Skin epidermis (tissue), 12 donors: Measurements from ENCODE around the gene NSMCE3.
"Not testable (repeated sequence)": the region's sequence is repeated elsewhere in the genome, so short reads cannot be mapped to it uniquely, and the experiment has no call there.

Source experiments
- H3K27ac ChIP-seq, 21 experiments: fragments of 200-600 bp; sonication (generic) in 11 of 21; one replicate each; pipeline ENCODE4 v1.5.0; 2020; ENCODE audit warnings: mild to moderate bottlenecking in 3 of 21, inconsistent platforms in 2 of 21, moderate library complexity in 2 of 21
- H3K4me3 ChIP-seq, 7 experiments: fragments of 200-600 bp; sonication (generic) in 2 of 7; one replicate each; pipeline ENCODE4 v1.5.0; 2020; ENCODE audit warnings: inconsistent platforms in 2 of 7, mild to moderate bottlenecking in 2 of 7, moderate library complexity in 1 of 7

Gene NSMCE3

DNA sequence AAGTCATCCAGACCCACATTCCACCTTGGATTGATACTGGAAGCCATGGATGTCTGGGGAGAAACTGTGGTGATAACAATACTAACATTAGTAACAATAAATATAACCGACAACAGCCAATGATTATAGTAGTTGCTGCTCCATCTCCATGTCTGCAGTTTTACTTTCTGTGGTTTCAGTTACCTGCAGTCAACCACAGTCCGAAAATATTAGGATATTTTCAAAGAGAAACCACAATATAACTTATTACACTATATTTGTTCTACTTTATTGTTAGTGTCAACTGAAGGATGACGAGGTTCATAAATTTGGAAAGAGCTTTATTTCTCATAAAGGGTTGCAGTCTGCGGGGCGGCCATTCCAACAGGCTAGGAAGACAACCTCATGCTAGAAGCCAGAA lies 2.6 kb upstream of the NSMCE3 start:
- H3K27ac ChIP-seq = no peak overlapping the region
- H3K4me3 ChIP-seq = no peak overlapping the region

DNA sequence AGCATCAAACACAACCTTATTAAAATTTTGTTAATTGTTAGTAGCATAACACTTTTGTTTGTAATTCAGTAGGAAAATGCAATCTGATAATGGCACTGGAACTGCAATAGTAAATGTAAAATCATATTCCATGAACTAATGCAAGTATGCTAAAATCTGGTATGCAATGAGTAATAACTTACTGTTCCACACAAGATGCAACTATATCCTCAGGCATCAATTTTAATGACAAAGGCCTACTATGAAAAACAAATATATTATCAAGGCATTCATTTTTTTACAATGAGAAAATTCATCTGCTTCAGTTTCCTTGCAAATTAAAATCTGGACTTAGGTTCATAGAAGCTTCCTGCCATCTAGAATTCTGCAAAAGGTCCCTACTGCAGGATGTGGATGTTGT lies 1.4 kb upstream of the NSMCE3 start:
- H3K4me3 ChIP-seq = no peak overlapping the region
- peak overlapping the region in 8 of 21 experiments; percentile 85 to 94 (median 90) for H3K27ac ChIP-seq

DNA sequence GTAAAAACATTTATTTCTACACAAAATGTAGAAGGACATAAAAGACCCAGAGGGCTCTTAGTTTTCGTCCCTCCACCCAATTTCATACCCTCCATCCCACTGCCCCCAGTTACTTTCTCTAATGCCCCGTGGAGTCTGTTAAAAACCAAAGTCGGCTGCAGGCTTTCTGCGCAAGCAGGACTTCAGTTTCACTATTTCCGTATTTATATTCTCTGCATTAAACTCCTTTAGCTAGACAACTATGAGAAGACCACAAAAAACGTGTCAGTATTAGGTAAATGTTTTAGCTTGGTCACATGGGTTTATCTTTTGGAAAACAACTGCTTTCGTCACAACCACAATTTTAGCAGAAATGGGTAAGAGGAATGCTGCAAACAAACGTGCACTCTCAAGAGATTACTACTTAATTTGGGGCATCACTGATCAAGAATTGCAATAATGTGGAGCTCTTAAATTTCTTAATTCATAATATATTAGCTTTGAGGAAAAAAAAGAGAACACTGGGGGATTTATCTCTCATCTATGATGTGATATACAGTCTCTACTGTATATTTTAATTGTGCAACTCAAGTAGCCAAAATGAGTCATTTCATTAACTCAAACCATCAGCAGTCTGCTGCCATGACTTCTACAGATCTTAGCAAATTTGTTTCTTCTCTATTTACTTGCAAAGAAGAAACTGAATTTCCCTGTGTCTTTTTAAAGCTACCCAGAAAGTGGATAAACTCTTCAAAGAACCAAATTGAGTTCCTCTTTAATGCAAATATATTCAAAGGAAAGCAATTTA lies 740 bp upstream of the NSMCE3 start:
- Histone ChIP-seq H3K27ac (peak overlapping the region in 20 of 21 experiments; percentile 36 to 94 (median 91)), H3K4me3 (peak overlapping the region; percentile 78 to 98 (median 84))

DNA sequence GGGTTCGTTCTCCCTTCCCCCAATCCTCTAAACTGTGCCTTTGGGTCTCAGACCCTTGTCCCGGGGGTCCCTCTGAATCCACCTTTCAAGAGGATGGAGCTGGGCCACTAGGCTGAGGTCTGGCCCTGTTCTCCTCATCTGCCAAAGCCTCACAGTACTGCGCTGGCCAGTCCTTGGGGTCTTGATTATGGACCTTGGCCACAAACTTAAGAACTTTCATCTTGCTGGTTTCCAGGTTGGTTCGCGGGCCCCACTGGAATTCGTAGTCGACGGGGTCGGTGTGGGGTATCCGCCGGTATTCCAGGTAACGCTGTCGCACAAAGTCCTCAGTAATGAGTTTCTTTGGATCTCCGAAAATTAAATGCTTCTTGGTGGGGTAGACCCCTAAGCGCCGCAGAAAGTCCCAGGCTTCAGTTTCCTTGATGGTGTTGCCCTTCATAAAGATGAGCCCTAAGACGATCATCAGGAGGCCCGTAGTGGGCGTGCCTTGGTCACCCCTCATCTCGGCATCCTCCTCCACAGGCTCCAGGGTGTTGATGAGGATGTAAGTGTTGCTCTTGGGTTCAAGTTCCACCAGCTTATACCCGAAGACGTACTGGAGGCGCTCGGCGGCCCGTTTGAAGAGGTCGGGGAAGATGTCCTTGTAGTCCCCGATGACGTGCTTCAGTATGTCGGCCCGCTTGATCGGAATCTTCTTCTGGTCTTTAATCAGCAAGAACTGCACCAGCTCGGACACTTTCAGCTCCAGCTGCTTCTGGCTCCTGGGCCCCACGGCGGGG lies 727 bp downstream of the NSMCE3 start:
- Histone ChIP-seq H3K27ac (peak overlapping the region; percentile 65 to 94 (median 91)), H3K4me3 (peak overlapping the region; percentile 78 to 98 (median 84))

DNA sequence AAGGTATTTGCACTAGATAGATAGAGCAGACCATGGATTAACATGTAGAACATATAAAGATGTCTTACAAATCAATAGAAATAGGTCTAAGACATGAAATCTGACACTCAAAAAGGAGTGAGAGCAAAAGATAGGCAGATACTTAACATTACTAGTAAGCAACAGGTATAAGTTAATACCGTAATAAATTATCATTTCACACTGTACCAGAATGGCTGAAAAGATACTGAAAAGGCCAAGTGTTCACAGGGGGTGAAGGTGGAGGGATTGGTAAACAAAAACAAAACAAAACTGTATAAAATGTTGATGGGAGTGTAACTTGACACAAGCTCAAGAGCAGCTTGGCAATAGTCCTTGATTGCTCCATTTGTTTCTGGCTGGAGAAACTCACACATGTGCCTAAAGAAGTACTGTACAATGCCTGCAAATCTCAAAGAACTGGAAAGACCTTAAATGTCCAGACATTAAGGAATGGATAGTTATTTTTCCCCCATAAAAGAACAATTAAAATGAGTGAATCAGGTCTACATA lies 3.5 kb downstream of the NSMCE3 start:
- Histone ChIP-seq H3K27ac (no peak overlapping the region), H3K4me3 (no peak overlapping the region)

DNA sequence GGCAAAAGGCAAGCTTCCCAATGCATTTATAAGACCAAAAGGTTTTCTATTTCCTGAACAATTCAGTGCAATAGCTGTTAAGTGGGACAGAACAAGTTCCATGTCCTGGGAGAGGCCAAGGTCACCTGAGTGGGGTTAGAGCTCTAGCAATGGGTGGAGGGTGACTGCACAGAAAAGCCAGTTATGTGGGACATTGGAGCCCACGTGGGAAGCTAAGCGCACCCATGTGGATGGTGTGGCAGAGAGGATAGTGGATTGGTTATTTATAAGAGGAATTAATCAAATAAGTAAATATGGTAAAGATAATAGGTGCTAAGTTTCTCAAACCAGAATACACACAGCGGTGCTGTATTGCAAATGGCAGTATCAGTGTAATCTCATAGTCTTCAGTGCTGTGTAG lies 6.3 kb downstream of the NSMCE3 start:
- Histone ChIP-seq H3K27ac (no peak overlapping the region), H3K4me3 (no peak overlapping the region)

DNA sequence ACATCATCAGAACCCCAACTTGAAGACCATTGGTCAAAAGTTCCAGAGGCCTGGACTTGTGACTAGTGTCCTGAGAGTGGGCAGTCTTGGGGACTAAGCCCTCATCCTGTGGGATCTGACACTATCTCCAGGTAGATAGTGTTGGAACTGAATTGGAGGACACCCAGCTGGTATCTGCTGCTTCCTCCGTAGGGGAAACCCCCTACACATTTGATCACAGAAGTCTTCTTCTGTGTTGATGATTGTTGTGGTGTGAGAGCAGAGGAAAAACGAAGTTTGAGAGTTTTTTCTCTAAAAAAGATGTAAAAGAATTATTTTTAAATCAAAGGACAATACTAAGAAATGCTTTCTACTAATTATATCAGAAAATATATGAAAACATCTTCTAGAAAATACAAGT lies 6.9 kb downstream of the NSMCE3 start:
- Histone ChIP-seq H3K27ac (no peak overlapping the region), H3K4me3 (no peak overlapping the region)

DNA sequence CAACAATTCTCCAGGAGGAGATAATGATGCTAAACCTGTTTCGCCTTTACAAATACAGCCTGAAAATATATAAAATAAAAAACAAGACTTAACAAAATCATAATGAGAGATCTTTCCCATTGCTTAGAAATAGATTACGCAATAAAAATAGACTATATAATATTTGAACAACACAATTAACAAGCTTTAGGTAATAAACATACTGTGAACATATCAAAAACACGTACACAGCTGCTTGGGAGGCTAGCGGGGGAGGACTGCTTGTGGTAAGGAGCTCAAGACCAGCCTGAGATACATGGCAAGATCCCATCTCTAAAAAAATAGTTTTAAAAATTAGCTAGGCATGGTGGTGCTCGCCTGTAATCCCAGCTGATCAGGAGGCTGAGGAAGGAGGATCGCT lies 8.7 kb downstream of the NSMCE3 start:
- H3K4me3 ChIP-seq = no peak overlapping the region
- no peak overlapping the region for H3K27ac ChIP-seq

DNA sequence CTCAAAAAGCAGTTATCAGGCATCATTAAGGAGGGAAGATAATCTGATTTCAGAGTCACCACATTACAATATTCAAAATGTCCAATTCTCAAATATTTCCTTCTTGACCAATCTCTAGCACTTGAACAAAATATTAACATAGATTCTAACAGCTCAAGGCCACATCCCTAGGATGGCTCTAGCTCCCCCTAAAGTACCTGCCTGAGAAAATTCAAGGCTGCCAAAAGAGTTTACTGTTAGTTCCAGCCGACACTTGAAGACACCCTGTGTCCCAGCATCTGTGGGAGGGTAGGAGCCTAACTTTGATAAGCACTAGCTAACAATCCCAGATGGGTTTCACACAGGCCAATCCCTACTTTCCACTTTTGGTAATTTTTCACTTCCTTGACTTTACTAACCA lies 10.4 kb downstream of the NSMCE3 start:
- H3K4me3 ChIP-seq = no peak overlapping the region
- H3K27ac ChIP-seq = no peak overlapping the region

DNA sequence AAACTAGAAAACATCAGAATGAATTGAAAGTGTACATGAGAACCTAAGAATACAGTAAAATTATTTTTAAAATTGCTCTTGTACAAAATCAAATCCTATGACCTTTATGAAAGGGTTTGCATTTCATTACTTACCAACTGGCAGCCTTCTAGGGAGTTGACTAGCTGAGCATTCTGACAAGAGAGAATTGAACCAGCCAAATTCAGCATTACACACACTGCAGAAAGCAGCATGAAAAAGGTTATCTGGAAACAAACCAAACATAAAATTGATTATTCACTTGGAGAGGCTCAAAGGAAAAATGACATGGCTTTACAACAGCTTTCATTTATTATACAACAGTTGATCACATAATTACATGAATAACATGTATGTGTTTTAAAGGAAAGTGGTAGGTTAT lies 17.4 kb downstream of the NSMCE3 start:
- H3K4me3 ChIP-seq = no peak overlapping the region
- no peak overlapping the region for H3K27ac ChIP-seq

DNA sequence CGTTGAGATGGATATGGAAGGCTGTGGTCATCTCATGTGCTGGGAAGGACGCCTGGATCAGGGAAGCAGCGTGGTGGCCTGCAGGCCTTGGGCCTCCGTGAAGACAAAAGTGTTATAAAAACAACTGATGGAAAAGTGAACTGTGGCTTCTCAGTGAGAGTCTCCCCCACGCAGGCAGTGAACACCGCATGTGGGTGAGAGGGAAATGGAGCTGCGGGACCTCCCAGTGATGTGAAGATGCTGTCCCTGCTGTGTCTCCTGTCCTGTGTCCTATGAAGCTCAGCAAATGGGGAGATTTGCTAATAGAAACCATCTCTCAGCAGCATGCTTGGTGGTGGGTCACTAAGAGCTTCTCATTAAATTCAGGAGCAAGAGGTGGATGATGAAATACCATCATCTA lies 25.1 kb downstream of the NSMCE3 start:
- Histone ChIP-seq H3K4me3 (no peak overlapping the region), H3K27ac (no peak overlapping the region)

DNA sequence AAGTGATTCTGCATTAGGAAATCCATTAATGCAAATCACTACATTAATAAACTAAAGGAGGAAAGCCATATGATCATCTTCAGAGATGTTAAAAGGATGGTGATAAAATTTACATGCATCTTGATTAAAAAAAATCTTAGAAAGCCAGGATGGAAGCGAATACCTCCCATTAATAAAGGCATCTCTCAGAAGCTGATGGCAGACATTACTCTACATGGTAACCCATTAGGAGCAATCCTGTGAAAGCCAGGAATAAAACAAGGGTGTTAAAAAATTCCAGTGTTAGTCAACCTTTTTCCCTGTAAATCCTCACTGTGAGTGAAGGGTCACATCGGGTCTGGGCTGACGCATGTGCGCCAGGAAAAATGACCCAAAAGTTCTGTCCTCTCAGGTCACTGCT lies 25.5 kb downstream of the NSMCE3 start:
- Histone ChIP-seq H3K27ac (no peak overlapping the region), H3K4me3 (no peak overlapping the region)

DNA sequence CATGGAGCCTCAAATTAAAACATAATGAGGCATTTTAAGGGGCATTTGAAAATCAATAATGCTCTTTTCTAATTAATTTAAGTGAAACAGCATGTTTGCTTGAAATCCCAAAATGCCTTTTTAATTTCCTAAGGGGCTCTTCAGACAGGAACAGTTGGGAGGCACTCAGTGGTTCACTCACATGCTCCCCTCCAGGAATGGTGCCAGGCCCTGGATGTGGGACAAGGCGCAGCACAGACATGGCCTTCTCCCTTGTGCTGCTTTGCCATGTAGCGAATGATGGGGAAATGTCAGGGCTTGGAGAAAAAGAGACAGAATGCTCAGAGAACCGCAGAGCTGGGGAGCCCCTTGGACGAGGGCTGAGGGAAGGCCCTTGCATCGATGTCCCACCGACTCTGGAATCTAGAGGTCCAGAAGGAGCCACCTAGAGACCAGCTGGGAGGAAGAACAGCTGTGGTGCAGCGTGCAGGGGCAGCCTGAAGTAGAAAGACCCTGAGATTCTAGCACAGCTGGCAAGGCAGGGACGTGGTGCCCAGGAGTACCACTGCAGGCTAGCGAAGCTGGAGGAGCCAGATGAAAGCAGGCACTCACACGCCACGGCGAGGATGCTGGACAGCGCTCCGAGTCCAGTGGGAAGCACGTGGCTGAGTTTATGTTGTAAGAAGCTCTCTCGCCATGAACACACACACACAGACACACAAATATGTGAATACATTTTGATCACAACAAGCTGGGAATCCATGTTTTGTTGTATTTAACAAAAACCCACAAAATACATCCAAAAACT lies 27.0 kb downstream of the NSMCE3 start:
- no peak overlapping the region for H3K4me3 ChIP-seq
- no peak overlapping the region for H3K27ac ChIP-seq

DNA sequence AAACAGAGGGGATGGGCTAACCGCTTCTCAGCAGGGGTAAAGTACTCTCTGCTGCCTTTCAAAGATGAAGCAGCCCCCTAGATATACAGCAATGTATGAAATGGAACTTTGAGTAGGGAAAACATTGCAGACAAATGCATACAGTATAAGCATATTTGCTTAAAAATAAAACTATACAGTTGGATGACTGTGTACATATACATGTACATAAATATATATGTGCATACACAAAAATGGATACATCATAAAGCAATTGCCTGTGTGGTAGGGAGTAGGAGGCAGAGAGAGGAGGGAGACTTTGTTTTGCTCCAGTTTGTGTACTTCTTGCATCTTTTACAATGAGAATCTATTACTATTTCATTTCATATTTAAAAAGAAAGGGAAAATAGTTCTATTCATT lies 28.4 kb downstream of the NSMCE3 start:
- Histone ChIP-seq H3K27ac (no peak overlapping the region), H3K4me3 (no peak overlapping the region)

DNA sequence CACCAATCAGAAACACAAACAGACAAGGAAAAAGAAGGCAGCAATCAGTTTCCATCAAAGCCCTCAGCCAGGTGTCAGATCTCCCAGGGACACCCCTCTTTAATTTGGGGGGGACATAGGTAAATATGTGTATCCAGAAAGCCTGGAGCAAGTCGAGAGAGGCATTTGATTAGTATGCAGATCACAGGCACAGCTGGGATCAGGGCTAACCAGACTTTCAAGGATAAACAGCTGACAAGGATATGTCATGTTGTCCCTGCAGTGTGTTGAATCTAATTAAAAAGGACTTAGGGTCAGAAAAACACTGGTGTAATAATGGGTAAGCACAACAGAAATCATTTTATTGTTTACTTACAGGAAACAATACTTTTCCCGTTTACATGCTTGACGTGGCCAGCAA lies 30.2 kb downstream of the NSMCE3 start:
- H3K4me3 ChIP-seq = no peak overlapping the region
- no peak overlapping the region for H3K27ac ChIP-seq

DNA sequence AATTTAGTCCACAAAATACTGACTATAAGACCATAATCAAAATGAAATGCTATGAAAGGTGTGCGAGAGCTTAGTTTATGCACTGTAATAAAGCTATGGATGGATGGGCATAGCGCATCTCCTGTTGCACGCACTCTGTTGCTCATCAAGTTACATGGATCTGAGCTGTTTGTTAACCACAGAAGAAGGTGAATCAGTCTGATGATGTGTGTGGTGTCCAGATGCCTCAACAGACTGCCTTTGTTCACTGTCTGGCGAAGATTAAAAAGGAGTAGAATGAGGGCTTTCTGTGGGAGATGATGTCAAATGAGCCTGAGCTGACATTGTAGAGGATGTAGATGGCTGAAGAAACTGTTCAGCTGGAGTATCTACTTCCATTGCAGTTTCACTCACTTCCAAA lies 36.1 kb downstream of the NSMCE3 start:
- no peak overlapping the region for H3K27ac ChIP-seq

DNA sequence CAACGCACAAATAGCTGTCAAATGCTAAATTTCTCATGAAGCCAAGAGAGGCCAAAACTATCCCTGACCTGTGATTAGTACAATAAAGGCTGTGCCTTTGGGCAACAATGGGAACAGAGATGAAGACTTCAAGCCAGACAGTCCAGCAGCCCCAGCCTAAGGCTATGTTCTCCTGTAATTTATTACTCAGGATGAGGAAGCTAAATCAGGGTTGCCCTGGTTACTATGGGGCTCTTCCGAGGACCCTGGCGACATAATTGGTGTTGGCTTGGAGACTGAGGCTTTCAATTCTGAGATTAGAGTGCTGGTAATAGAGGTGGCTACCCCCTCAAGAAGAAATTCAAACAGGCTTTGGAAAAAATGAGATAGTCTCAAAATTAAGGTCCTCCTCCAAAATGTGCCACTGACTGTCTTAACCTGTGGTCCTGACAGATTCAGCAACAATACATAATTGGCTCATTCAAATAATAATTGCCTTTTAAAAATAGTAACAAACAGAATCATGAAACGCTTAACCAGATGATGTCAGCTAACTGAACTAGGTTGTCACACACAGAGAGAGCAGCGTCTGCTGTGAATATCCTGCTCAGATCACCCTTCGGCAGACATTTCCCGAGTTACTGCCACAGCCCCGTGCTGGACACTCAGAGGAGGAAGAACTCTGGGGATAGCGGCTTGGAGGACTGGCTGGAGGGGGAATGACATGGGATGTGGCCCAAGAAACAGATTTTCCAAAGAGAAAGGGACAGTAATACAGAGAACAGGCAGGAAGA lies 43.0 kb downstream of the NSMCE3 start:
- H3K4me3 ChIP-seq = no peak overlapping the region
- H3K27ac ChIP-seq = no peak overlapping the region

More for the DNA sequence above, 36.1 kb downstream of the NSMCE3 start:
- H3K4me3 ChIP-seq = no peak overlapping the region

DNA sequence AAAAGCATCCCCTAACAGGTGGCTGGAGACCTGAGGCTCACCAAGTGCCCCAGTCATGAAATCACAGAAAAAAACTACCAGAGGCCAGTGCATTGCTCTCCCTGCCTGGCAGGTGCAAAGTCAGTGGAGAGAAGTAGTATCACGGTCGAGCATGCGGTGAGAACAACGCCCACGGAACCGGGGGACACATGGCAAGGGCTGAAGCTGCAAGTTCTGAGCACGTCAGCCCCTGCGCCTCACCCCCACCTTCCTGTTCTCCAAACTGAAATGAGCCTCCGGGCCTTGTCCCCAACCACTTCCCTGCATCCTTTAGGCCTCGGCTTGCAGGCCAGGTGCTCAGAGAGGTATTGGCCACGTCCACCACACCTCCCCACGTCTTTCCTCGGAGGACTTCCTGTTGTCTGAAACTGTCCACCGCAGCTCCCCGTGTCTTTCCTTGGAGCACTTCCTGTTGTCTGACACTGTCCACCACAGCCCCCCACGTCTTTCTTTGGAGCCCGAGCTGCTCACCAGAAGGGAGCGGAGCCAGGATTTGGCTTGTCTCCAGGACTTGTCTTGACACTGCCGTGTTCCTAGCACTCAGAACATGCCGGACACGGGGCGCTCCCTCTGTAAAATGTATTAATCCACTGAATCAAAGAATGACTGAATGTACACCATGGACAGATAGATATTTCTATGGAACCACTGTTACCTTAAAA lies 43.9 kb downstream of the NSMCE3 start:
- no peak overlapping the region for H3K4me3 ChIP-seq
- no peak overlapping the region for H3K27ac ChIP-seq

DNA sequence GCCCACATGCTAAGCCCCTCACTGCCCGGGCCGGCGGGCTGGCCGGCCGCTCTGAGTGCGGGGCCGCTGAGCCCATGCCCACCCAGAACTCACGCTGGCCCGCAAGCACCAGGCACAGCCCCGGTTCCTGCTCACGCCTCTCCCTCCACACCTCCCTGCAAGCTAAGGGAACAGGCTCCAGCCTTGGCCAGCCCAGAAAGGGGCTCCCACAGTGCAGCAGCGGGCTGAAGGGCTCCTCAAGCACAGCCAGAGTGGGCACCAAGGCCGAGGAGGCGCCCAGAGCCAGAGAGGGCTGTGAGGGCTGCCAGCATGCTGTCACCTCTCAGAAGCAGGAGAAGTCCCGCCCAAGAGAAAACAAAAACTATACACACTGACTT lies 44.6 kb downstream of the NSMCE3 start:
- not testable (repeated sequence) for H3K27ac ChIP-seq, H3K4me3 ChIP-seq
